ENCODE data around the gene TUBB2B. TPM values are rescaled to one million over a fixed set of nuclear protein-coding genes. Genes with fewer than 3 reads are reported as not detected.

Gene TUBB2B
- total RNA-seq: 4.0 and 4.1 TPM in 2 replicates

GRCh38 chr6:3227363-3228045 is at the start of gene TUBB2B:
TUBB2B (minus strand) TSS chr6:3227653; CDS start chr6:3227543, 110 bp downstream.

GRCh38 chr6:3258720-3259490 is 31.5 kb upstream of the TUBB2B start, which contains the start of gene PSMG4:
PSMG4 (plus strand) TSS chr6:3258947; CDS start chr6:3259023, 76 bp downstream.

Other genes with a start within 250 kb of the TUBB2B start
- 29.5 and 31.9 TPM in 2 replicates for gene NQO2, start 227.8 kb downstream of the TUBB2B start, total RNA-seq
- gene RIPK1, start 159.2 kb downstream of the TUBB2B start, total RNA-seq: 25.7 and 26.6 TPM in 2 replicates
- 19.2 and 24.4 TPM in 2 replicates for gene BPHL, start 108.9 kb downstream of the TUBB2B start, total RNA-seq
- gene TUBB2A, start 70.1 kb downstream of the TUBB2B start, total RNA-seq: 63.1 and 116 TPM in 2 replicates
- 31.7 and 35.2 TPM in 2 replicates for gene PSMG4, start 31.3 kb upstream of the TUBB2B start, total RNA-seq
- 4.7 and 10.3 TPM in 2 replicates for gene SLC22A23, start 229.4 kb upstream of the TUBB2B start, total RNA-seq

Data from smooth muscle cell of trachea (primary cell).